GM23248 (cell line): Measurements from ENCODE around the gene TBC1D22A. TPM values are rescaled to one million over a fixed set of nuclear protein-coding genes. Genes with fewer than 3 reads are reported as not detected.

ENCODE experiments used
- DNase-seq: peaks from one replicate; pipeline ENCODE4 v3.0.0-alpha.2; 2015
- H2AFZ ChIP-seq: fragments of 200-600 bp; sonication (generic); 2 replicates; pipeline ENCODE4 v1.6.1; 2016; ENCODE audit warnings: antibody characterized with exemption
- H3F3A ChIP-seq: fragments of 200-600 bp; sonication (generic); 2 replicates; pipeline ENCODE4 v1.6.1; 2016; ENCODE audit warnings: mild to moderate bottlenecking, antibody characterized with exemption, mixed run types; ENCODE audit not compliant: insufficient read depth
- H3K27ac ChIP-seq: fragments of 200-600 bp; sonication (generic); 2 replicates; pipeline ENCODE4 v1.5.1; 2016; ENCODE audit warnings: mild to moderate bottlenecking
- H3K27me3 ChIP-seq: fragments of 200-600 bp; sonication (generic); replicated peaks from 2 replicates; pipeline ENCODE4 v1.6.1; 2016; ENCODE audit warnings: mild to moderate bottlenecking; ENCODE audit not compliant: insufficient read depth
- H3K36me3 ChIP-seq: fragments of 200-600 bp; sonication (generic); 2 replicates; pipeline ENCODE4 v1.6.1; 2016; ENCODE audit warnings: low read depth, mild to moderate bottlenecking
- H3K4me1 ChIP-seq: fragments of 200-600 bp; sonication (generic); 2 replicates; pipeline ENCODE4 v1.6.1; 2016; ENCODE audit warnings: mild to moderate bottlenecking; ENCODE audit not compliant: insufficient read depth
- H3K4me2 ChIP-seq: fragments of 200-600 bp; sonication (generic); one replicate; pipeline ENCODE4 v1.6.1; 2016; ENCODE audit warnings: mild to moderate bottlenecking; ENCODE audit not compliant: unreplicated experiment
- H3K4me3 ChIP-seq: fragments of 200-600 bp; sonication (generic); 2 replicates; pipeline ENCODE4 v1.5.1; 2016; ENCODE audit warnings: mild to moderate bottlenecking
- H3K79me2 ChIP-seq: fragments of 200-600 bp; sonication (generic); 2 replicates; pipeline ENCODE4 v1.6.1; 2016; ENCODE audit warnings: mild to moderate bottlenecking; ENCODE audit not compliant: insufficient read depth
- H3K9ac ChIP-seq: fragments of 200-600 bp; sonication (generic); 2 replicates; pipeline ENCODE4 v1.6.1; 2016; ENCODE audit warnings: mild to moderate bottlenecking
- H3K9me2 ChIP-seq: fragments of 200-600 bp; sonication (generic); 2 replicates; pipeline ENCODE4 v1.6.1; 2016; ENCODE audit warnings: mixed run types, mild to moderate bottlenecking, moderate library complexity; ENCODE audit not compliant: insufficient read depth
- H3K9me3 ChIP-seq: fragments of 200-600 bp; sonication (generic); one replicate; pipeline ENCODE4 v1.6.1; 2017; ENCODE audit warnings: low read depth
- H4K20me1 ChIP-seq: fragments of 200-600 bp; sonication (generic); 2 replicates; pipeline ENCODE4 v1.6.0; 2016; ENCODE audit not compliant: insufficient read depth
- EZH2 ChIP-seq: fragments of 200-600 bp; sonication (generic); IDR thresholded peaks from 2 replicates; pipeline ENCODE4 v1.6.1; 2018; ENCODE audit warnings: antibody characterized with exemption, mild to moderate bottlenecking; ENCODE audit not compliant: insufficient read depth, poor library complexity, severe bottlenecking
- EZH2phosphoT487 ChIP-seq: fragments of 200-600 bp; sonication (generic); IDR thresholded peaks from 2 replicates; pipeline ENCODE4 v1.6.1; 2018; ENCODE audit warnings: antibody characterized with exemption, moderate library complexity, mild to moderate bottlenecking, low read depth; ENCODE audit not compliant: insufficient read depth
- WGBS, 2 experiments: methylation state at CpG; one replicate each; pipeline ENCODE4 v1.1.6; 2015 to 2017; ENCODE audit warnings: low lambda C conversion rate in 2 of 2, low coverage in 1 of 2; ENCODE audit errors: missing lambda C conversion rate in 2 of 2; 5-methylcytosine and 5-hydroxymethylcytosine counted together
- in situ Hi-C: fragments of 300-500 bp; cut with MboI; formaldehyde crosslinking; loops from 2 replicates; pipeline ENCODE4 v1.15.0; 2020
- polyA plus RNA-seq: library from polyadenylated mRNA; unstranded; fragments of >200 nt; fragmentation: Nextera tagmentation; extraction: Ambion mirVana; gene quantifications from 2 replicates; pipeline ENCODE4 v1.2.1, GENCODE V29; 2016
- total RNA-seq: library from RNA; depleted of rRNA; stranded (reverse); fragments of >200 nt; shearing (Covaris generic); gene quantifications from 2 replicates; pipeline ENCODE4 v1.2.3, GENCODE V29; 2014

TBC1D22A gene
- total and polyA plus RNA-seq, 2 experiments from 2014 or later: 12.3 to 16.9 TPM

- DNase-seq: no peak
- Histone ChIP-seq H3F3A (peaks cover 32% of the 10 kb centered on the region), H3K36me3 (no peaks in the 10 kb centered on the region; the same call in 1 of the 2 replicates), H3K4me1 (peaks cover 20% of the 10 kb centered on the region), H3K9me2 (no peaks in the 10 kb centered on the region), H2AFZ (no peak overlapping the region), H3K27me3 (no peaks in the 10 kb centered on the region), H4K20me1 (no peaks in the 10 kb centered on the region), H3K9ac (no peak overlapping the region), H3K79me2 (peaks cover 38% of the 10 kb centered on the region), H3K4me2 (no peak overlapping the region), H3K4me3 (no peak overlapping the region), H3K27ac (no peak overlapping the region), H3K9me3 (no peaks in the 10 kb centered on the region)
- in situ Hi-C loops: no loop called here
- 85 to 90% methylated on average over 5 of the region's 5 CpGs for WGBS, 2 experiments
- no peak for TF ChIP-seq EZH2phosphoT487
- no peak for TF ChIP-seq EZH2
These were observed 106.9 kb downstream of the TBC1D22A start for GRCh38 chr22:46869329-46869728.

GRCh38 chr22:46869831-46870441 lies 107.5 kb downstream of the TBC1D22A start:
- peaks cover 30% of the 10 kb centered on the region for H3F3A ChIP-seq
- 95 to 97% methylated on average over 1 of the region's 1 CpG for WGBS, 2 experiments
- H3K79me2 ChIP-seq: peaks cover 35% of the 10 kb centered on the region
- TF ChIP-seq EZH2 (no peak), EZH2phosphoT487 (no peak)
- H3K27ac ChIP-seq: no peak overlapping the region
- no peak overlapping the region for H3K9ac ChIP-seq
- no peak overlapping the region for H3K4me3 ChIP-seq
- DNase-seq: no peak
- in situ Hi-C loops: no loop called here
- H3K4me2 ChIP-seq: no peak overlapping the region
- no peak overlapping the region for H2AFZ ChIP-seq
- peaks cover 20% of the 10 kb centered on the region for H3K4me1 ChIP-seq
- H3K27me3 ChIP-seq: no peaks in the 10 kb centered on the region
- no peaks in the 10 kb centered on the region for H3K9me3 ChIP-seq
- no peaks in the 10 kb centered on the region; the same call in 1 of the 2 replicates for H3K36me3 ChIP-seq
- no peaks in the 10 kb centered on the region for H3K9me2 ChIP-seq
- H4K20me1 ChIP-seq: no peaks in the 10 kb centered on the region

- peaks cover 9% of the 10 kb centered on the region for H3K4me1 ChIP-seq
- in situ Hi-C loops: no loop called here
- H3K79me2 ChIP-seq: peaks cover 43% of the 10 kb centered on the region
- H3K9me2 ChIP-seq: no peaks in the 10 kb centered on the region
- no peaks in the 10 kb centered on the region for H3K27me3 ChIP-seq
- no peaks in the 10 kb centered on the region; the same call in 1 of the 2 replicates for H3K36me3 ChIP-seq
- no peak overlapping the region for H3K4me3 ChIP-seq
- WGBS, 2 experiments: 89 to 98% methylated on average over 2 of the region's 2 CpGs
- H3K4me2 ChIP-seq: no peak overlapping the region
- no peak overlapping the region for H2AFZ ChIP-seq
- TF ChIP-seq EZH2phosphoT487 (no peak), EZH2 (no peak)
- H3K27ac ChIP-seq: no peak overlapping the region
- no peak for DNase-seq
- peaks cover 14% of the 10 kb centered on the region for H3F3A ChIP-seq
- H4K20me1 ChIP-seq: no peaks in the 10 kb centered on the region; the same call in 1 of the 2 replicates
- H3K9ac ChIP-seq: no peak overlapping the region
- no peaks in the 10 kb centered on the region for H3K9me3 ChIP-seq
These were observed 109.4 kb downstream of the TBC1D22A start for GRCh38 chr22:46871826-46872225.

GRCh38 chr22:46875089-46875488 lies 112.6 kb downstream of the TBC1D22A start:
- Histone ChIP-seq H3K36me3 (no peaks in the 10 kb centered on the region; the same call in 1 of the 2 replicates), H3K9me2 (no peaks in the 10 kb centered on the region)

More at GRCh38 chr22:46875089-46875488, 112.6 kb downstream of the TBC1D22A start:
- H3F3A ChIP-seq: no peaks in the 10 kb centered on the region
- peaks cover 38% of the 10 kb centered on the region for H3K79me2 ChIP-seq
- 95 to 98% methylated on average over 4 of the region's 4 CpGs for WGBS, 2 experiments
- no peaks in the 10 kb centered on the region for H3K9me3 ChIP-seq
- TF ChIP-seq EZH2phosphoT487 (no peak), EZH2 (no peak)
- H3K4me3 ChIP-seq: no peak overlapping the region
- H2AFZ ChIP-seq: no peak overlapping the region
- H3K4me1 ChIP-seq: no peaks in the 10 kb centered on the region
- H3K27ac ChIP-seq: no peak overlapping the region
- no peak overlapping the region for H3K4me2 ChIP-seq
- no peaks in the 10 kb centered on the region; the same call in 1 of the 2 replicates for H4K20me1 ChIP-seq
- no peaks in the 10 kb centered on the region for H3K27me3 ChIP-seq
- no peak for DNase-seq
- no peak overlapping the region for H3K9ac ChIP-seq
- in situ Hi-C loops: no loop called here
